Effector memory CD4-positive, alpha-beta T cell (primary cell): ENCODE results near the gene ZP3.
"Not testable (repeated sequence)": the region's sequence is repeated elsewhere in the genome, so short reads cannot be mapped to it uniquely, and the experiment has no call there.

Experiments used
- DNase-seq, 3 donors: peaks; one replicate each; pipeline ENCODE4 v3.0.0-alpha.2; 2020
- H3K27ac ChIP-seq: 2 replicates; pipeline ENCODE4 v1.7.0; 2013; ENCODE audit warnings: mild to moderate bottlenecking, low read length, moderate library complexity; ENCODE audit not compliant: insufficient read depth, poor library complexity, severe bottlenecking
- H3K27me3 ChIP-seq: replicated peaks from 2 replicates; pipeline ENCODE4 v1.7.0; 2013; ENCODE audit warnings: mild to moderate bottlenecking, low read length; ENCODE audit not compliant: insufficient read depth, control insufficient read depth, poor library complexity, severe bottlenecking
- H3K36me3 ChIP-seq: 2 replicates; pipeline ENCODE4 v1.7.0; 2013; ENCODE audit warnings: mild to moderate bottlenecking, low read length, moderate library complexity; ENCODE audit not compliant: control insufficient read depth, insufficient read depth
- H3K4me1 ChIP-seq: 2 replicates; pipeline ENCODE4 v1.7.0; 2013; ENCODE audit warnings: low read length, mild to moderate bottlenecking; ENCODE audit not compliant: control insufficient read depth, insufficient read depth, poor library complexity, severe bottlenecking
- H3K4me3 ChIP-seq: 2 replicates; pipeline ENCODE4 v1.7.0; 2013; ENCODE audit warnings: low read length, low read depth, mild to moderate bottlenecking; ENCODE audit not compliant: insufficient read depth, poor library complexity, severe bottlenecking
- H3K9me3 ChIP-seq: 2 replicates; pipeline ENCODE4 v1.7.0; 2013; ENCODE audit warnings: mild to moderate bottlenecking, low read length, moderate library complexity; ENCODE audit not compliant: control insufficient read depth

ZP3 gene

DNA sequence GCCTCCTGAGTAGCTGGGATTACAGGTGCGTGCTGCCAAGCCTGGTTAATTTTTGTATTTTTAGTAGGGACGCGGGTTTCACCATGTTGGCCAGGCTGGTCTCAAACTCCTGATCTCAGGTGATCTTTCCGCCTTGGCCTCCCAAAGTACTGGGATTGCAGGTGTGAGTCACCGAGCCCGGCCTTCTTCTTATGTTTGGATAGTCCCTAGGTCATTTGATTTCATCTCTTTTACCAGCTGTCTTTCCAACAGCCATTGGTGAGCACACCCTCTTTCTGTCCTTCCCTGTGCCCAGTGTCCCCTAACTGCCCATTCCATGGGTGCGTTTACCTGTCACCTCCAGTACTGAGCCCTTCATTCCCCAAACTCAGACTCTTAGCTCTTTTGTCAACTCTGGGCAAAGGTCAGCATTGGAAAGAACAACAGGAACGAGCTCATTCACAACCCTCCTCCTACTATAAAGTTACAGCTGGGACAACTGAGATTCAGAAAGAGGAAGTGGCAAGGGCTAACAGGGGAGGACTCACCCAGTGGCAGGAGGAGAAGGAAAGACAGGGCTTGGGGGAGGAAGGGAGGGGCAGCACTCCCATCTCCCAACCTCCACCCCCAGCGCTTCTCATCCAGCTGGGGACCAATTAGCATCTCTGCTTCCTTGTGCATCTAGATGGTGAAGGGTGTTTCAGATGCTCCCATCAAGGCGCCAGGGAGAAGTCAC lies 20.8 kb upstream of the ZP3 start:
- Histone ChIP-seq H3K9me3 (no peaks in the 10 kb centered on the region), H3K27me3 (no peaks in the 10 kb centered on the region), H3K4me1 (no peaks in the 10 kb centered on the region), H3K36me3 (no peaks in the 10 kb centered on the region), H3K27ac (no peak overlapping the region), H3K4me3 (no peak overlapping the region)
- DNase-seq = no peak

DNA sequence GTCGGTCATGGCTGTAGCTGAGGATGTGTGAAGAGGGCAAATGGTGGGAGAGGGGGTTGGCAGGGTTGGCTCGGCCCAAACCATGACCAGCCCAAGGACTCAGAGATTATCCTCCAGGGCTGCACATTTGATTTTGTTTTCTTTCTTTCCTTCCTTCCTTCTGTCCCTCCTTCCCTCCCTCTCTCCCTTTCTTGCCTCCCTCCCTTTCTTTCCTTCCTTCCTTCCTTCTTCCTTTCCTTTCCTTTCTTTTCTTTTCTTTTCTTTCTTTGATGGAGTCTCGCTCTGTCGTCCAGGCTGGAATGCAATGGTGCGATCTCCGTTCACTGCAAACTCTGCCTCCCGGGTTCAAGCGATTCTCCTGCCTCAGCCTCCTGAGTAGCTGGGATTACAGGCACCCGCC lies 19.0 kb upstream of the ZP3 start:
- no peaks in the 10 kb centered on the region for H3K27me3 ChIP-seq
- H3K9me3 ChIP-seq = no peaks in the 10 kb centered on the region
- no peaks in the 10 kb centered on the region for H3K4me1 ChIP-seq
- DNase-seq = no peak
- no peaks in the 10 kb centered on the region for H3K36me3 ChIP-seq
- H3K4me3 ChIP-seq = no peak overlapping the region
- no peak overlapping the region for H3K27ac ChIP-seq

GRCh38 chr7:76407718-76408117 lies 17.0 kb upstream of the ZP3 start:
- Histone ChIP-seq H3K27ac (no peak overlapping the region), H3K27me3 (no peaks in the 10 kb centered on the region), H3K4me1 (no peaks in the 10 kb centered on the region), H3K9me3 (no peaks in the 10 kb centered on the region), H3K36me3 (no peaks in the 10 kb centered on the region), H3K4me3 (no peak overlapping the region)
- no peak for DNase-seq

GRCh38 chr7:76408121-76408560 lies 16.6 kb upstream of the ZP3 start:
- Histone ChIP-seq H3K9me3 (no peaks in the 10 kb centered on the region), H3K27me3 (no peaks in the 10 kb centered on the region), H3K27ac (no peak overlapping the region), H3K4me3 (no peak overlapping the region), H3K36me3 (no peaks in the 10 kb centered on the region), H3K4me1 (no peaks in the 10 kb centered on the region)
- no peak for DNase-seq

DNA sequence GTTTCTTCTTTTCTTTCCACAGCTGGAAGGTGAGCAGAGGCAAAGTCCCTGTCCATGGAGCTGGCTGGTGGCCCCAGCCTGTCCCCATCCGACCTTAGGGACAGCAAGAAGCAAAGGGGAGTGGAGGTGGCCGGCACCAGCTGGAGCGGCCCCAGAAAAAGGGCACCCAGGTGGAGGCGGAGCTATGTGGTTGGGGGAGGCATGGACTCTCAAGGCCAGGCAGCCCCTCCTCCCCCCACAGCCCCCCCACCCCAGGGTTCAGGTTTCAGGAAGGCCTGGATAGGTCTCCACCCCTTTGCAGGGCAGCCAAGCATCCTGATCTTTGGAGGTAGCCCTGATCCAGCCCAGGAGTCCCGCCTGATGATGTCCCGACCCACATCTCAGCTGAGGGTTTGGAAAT lies 15.2 kb upstream of the ZP3 start, which contains the start of gene SSC4D:
Gene SSC4D (minus strand): TSS at position 161 of the 400 bp plus-strand sequence. CDS start 5,258 bp downstream, outside the sequence.
- no peaks in the 10 kb centered on the region for H3K4me1 ChIP-seq
- H3K4me3 ChIP-seq = no peak within 1 kb of the TSS
- no peak for DNase-seq
- no peaks in the 10 kb centered on the region for H3K9me3 ChIP-seq
- H3K27ac ChIP-seq = no peak within 1 kb of the TSS
- H3K36me3 ChIP-seq = no peaks in the 10 kb centered on the region
- H3K27me3 ChIP-seq = no peaks in the 10 kb centered on the region

GRCh38 chr7:76411626-76412025 lies 13.1 kb upstream of the ZP3 start:
- Histone ChIP-seq H3K4me1 (no peaks in the 10 kb centered on the region), H3K36me3 (no peaks in the 10 kb centered on the region)
- DNase-seq = no peak

GRCh38 chr7:76412249-76412648 lies 12.5 kb upstream of the ZP3 start:
- Histone ChIP-seq H3K4me3 (no peak overlapping the region), H3K27me3 (no peaks in the 10 kb centered on the region), H3K4me1 (no peaks in the 10 kb centered on the region), H3K9me3 (no peaks in the 10 kb centered on the region), H3K27ac (no peak overlapping the region), H3K36me3 (no peaks in the 10 kb centered on the region)
- no peak for DNase-seq

More at GRCh38 chr7:76411626-76412025, 13.1 kb upstream of the ZP3 start:
- no peaks in the 10 kb centered on the region for H3K9me3 ChIP-seq
- H3K4me3 ChIP-seq = no peak overlapping the region
- no peaks in the 10 kb centered on the region for H3K27me3 ChIP-seq
- H3K27ac ChIP-seq = no peak overlapping the region

DNA sequence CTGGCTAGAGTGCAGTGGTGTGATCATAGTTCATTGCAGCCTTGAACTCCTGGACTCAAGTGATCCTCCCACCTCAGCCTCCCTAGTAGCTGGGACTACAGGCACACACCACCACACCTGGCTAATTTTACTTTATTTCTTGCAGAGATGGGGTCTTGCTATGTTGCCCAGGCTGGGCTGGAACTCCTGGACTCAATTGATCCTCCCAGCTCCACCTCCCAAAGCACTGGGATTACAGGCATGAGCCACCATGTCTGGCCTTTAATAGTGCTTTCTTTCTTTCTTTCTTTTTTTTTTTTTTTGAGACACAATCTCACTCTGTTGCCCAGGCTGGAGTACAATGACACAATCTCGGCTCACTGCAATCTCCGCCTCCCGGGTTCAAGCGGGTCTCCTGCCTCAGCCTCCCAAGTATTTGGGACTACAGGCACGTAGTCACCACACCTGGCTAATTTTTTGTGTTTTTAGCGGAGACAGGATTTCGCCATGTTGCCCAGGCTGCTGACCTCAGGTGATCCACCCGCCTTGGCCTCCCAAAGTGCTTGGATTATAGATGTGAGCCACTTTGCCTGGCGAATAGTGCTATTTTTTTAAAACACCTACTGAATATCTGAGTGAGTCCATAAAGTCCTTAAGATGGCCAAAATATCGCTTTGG lies 7.0 kb upstream of the ZP3 start:
- H3K27ac ChIP-seq, H3K27me3 ChIP-seq, H3K9me3 ChIP-seq, DNase-seq, H3K4me1 ChIP-seq, H3K4me3 ChIP-seq, H3K36me3 ChIP-seq: not testable (repeated sequence)

DNA sequence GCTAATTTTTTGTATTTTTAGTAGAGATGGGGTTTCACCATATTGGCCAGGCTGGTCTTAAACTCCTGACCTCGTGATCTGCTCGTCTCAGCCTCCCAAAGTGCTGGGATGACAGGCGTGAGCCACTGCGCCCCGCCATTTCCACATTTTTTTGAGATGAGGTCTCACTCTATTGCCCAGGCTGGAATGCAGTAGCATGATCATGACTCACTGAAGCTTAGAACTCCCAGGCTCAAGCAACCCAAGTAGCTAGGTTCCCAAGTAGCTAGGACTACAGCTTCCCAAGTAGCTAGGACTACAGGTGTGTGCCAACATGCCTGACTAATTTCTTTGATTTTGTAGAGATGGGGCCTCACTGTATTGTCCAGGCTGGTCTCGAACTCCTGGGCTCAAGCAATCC lies 3.7 kb upstream of the ZP3 start:
- H3K9me3 ChIP-seq, H3K4me3 ChIP-seq, H3K27me3 ChIP-seq, DNase-seq, H3K27ac ChIP-seq, H3K36me3 ChIP-seq, H3K4me1 ChIP-seq: not testable (repeated sequence)

GRCh38 chr7:76423666-76424412 lies 911 bp upstream of the ZP3 start:
- Histone ChIP-seq H3K4me3 (no peak overlapping the region), H3K9me3 (no peaks in the 10 kb centered on the region), H3K27me3 (no peaks in the 10 kb centered on the region), H3K27ac (no peak overlapping the region), H3K4me1 (peaks cover 6% of the 10 kb centered on the region), H3K36me3 (no peaks in the 10 kb centered on the region)
- no peak for DNase-seq
